HG03196 (cell line): ENCODE results near the gene PIF1.

Source experiments
- ATAC-seq: cut with Tn5 transposase; IDR thresholded peaks from one replicate; pipeline ENCODE4 v1.9.1; 2021; ENCODE audit not compliant: unreplicated experiment

PIF1 gene, protein sequence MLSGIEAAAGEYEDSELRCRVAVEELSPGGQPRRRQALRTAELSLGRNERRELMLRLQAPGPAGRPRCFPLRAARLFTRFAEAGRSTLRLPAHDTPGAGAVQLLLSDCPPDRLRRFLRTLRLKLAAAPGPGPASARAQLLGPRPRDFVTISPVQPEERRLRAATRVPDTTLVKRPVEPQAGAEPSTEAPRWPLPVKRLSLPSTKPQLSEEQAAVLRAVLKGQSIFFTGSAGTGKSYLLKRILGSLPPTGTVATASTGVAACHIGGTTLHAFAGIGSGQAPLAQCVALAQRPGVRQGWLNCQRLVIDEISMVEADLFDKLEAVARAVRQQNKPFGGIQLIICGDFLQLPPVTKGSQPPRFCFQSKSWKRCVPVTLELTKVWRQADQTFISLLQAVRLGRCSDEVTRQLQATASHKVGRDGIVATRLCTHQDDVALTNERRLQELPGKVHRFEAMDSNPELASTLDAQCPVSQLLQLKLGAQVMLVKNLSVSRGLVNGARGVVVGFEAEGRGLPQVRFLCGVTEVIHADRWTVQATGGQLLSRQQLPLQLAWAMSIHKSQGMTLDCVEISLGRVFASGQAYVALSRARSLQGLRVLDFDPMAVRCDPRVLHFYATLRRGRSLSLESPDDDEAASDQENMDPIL

DNA sequence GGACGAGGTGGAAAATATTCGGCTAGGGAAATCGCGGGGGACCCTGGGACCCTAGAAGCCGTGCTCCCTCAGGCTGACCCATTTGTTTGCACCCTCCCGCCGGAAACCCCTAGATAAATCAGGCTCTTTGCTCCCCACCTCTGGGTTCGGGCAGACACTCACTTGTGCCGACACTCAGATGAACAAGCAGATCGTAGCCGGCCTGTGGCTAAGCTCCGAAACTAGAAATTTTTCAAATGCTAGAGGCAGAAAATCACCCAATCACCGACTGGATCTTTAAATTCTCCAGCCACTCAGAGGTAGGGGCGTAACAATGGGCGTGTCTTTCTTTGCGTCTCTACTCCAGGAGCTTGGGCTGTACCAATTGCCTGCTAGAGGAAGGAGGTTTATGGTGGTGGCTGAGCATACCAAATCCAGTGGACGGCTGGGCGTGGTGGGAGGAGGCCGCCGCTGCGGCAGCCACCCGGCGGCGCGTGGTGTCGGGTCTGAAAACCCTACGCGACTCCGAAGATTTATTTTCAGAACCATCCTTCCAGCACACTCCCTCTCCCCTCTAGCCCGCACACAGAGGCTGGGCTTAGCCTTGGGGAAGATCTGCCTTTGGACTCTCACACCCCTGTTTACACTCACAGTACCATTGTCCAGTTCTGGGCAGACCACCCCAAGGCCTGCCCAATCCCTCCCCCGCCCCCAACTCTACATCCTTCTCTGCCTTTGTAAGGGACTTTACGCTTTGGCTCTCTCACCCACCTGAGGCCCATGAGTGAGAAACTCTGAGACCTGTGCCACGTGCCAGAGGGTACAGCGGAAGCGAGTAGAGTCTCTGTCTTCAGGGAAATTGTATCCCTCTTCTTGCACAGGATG lies at the start of gene PIF1:
Gene PIF1 (minus strand): TSS at position 217 of the 864 bp plus-strand sequence. CDS start 1,312 bp downstream, outside the sequence.
- peak; percentile 84 for ATAC-seq

DNA sequence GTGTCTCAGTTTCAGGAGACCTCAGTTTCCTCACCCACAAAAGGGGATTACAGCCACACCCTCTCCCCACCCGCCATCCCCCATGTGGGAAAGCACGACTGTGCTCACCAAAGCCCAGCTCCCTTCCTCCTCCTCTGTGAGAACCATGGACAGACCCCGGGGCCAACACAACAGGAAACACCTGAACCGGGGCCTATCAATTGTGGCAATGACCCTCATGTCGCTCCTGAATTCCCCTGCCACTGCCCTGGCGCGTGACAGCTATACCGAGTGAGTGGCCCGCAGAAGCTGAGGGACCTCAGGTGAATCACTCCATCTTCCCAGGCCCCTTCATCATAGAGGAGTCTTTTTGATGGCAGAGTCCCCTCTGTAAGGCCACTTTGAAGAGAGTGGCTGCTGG lies 44.9 kb upstream of the PIF1 start:
- no peak for ATAC-seq

DNA sequence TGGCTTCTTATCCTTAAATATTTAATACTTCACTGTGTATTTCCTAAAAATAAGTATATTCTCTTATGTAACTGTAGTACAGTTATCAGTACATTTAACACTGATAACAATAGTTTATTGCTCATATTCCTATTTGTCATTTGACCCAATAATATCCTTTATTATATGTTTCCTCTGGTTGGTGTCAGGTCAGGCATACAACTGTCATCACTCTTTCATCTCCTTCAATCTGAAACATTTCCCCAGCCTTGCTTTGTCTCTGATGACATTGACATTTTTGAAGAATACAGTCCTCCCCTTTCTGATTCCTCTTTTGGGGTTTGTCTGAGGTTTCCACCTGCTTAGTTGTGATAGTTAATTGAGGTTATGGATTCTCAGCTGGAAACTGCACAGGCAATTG lies 44.1 kb upstream of the PIF1 start:
- no peak for ATAC-seq

DNA sequence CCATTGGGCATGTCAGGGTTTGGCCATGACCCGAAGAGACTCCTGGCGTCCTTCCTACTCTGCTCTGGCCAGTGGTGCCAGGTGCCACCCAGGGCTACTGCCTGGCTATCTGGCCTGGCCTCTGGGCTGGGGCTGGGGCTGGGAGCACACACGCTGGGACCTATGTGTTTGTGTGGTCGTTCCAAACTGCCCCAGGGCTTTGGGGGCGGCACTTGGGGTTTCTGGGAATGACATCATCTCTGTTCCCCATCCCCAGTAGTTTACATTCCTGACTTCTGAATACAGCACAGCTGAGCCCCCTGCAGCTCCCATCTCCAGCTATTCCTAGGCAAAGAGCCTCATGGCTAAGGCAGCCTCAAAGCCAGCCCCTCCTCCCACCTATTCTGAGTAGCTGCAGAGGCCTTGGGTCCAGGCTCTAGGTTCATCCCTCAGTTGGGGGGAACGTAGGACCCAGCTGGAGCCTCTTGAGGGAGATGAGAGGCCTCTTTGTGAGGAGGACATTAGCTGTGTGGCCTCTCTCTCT lies 40.6 kb upstream of the PIF1 start:
- no peak for ATAC-seq

DNA sequence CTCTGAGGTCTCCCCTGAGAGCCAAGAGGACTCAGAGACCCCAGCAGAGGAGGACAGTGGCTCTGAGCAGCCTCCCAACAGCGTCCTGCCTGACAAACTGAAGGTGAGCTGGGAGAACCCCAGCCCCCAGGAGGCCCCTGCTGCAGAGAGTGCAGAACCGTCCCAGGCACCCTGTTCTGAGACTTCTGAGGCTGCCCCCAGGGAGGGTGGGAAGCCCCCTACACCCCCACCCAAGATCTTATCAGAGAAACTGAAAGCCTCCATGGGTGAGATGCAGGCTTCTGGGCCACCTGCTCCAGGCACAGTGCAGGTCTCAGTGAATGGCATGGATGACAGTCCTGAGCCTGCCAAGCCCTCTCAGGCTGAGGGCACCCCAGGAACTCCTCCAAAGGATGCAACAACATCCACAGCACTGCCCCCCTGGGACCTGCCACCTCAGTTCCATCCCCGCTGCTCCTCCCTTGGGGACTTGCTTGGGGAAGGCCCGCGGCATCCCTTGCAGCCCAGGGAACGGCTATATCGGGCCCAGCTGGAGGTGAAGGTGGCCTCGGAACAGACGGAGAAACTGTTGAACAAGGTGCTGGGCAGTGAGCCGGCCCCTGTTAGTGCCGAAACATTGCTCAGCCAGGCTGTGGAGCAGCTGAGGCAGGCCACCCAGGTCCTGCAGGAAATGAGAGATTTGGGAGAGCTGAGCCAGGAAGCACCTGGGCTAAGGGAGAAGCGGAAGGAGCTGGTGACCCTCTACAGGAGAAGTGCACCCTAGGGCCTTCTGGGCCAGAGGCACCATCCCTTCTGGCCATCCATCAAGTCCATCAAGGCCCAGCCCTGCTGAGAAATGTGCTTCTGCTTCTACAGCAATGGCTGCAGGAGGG lies 39.9 kb upstream of the PIF1 start:
- no peak for ATAC-seq

DNA sequence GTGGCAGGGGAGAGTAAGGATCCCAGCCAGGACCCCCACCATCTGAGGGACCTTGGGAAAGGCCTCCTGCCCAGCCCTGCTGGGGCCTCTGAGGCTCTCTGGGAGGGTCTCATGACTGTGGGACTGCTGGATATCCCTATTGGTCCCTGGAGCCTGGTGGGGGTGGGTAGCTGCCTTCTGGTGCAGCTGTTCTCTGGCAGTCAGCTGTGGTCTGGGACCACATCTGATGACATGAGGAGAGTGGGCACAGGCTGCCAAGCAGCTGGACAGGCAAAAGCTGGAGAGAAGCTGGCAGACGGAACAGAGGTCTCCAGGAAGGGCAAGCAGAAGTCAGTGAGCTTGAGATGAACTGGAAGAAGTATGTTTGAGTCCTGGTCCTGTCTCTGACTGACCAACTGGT lies 38.6 kb upstream of the PIF1 start:
- ATAC-seq: no peak

GRCh38 chr15:64862408-64862807 lies 37.0 kb upstream of the PIF1 start:
- no peak for ATAC-seq

DNA sequence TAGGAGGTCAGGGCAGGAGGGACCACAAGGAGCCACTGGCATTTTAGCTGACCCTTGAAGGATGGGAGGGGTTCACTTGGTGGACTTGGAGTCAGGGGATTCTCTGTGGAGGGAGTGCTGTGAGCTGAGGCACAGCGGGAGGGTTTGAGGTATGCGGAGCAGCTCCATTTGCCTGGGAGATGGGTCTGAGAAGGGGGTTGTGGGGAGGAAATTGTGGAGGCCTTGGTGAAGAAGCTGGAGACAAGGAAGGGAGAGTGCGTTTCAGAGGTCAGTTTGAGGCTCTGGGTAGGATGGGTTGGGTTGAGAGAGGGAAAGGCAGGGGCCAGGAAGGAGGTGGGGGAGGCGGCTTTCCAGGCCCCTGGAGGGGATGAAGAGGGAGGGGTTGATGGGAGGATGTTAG lies 36.5 kb upstream of the PIF1 start:
- no peak for ATAC-seq

DNA sequence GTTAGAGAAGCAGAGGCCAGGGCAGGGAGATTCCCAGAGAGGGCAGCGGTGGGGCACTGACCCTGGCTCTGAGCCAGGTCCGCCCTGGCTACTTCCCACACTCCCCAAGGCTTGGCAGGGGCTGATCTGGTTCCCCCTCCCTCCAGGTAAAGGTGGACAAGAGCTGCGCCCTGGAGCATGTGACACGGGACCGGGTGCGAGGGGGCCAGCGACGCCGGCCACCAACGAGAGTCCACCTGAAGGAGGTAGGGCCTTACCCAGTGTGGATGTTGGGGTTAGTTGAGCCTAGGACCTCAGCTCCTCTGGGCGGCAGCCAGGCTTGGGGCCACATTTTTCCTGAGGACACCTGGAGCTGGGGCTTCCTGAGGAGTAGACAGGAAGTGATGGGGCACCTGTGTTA lies 35.9 kb upstream of the PIF1 start:
- no peak for ATAC-seq

DNA sequence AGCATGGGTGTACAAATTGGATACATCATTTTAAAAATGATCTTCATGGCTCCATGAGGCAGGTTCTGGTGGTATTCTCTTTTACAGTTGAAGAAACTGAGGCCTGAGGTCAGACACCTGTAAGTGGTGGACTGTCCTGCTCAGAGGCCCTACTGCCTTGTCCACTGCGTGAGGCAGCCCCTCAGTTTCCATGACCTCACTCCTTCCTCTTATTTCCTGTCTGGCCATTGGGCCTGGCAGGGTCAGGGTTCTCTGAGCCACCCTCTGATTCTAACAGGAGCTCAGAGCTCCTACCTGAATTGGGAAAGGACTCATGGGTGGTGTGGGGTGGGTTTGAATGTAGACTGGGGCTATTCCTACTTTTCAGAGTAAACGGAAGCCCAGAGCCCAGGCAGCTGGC lies 33.8 kb upstream of the PIF1 start:
- ATAC-seq: no peak

DNA sequence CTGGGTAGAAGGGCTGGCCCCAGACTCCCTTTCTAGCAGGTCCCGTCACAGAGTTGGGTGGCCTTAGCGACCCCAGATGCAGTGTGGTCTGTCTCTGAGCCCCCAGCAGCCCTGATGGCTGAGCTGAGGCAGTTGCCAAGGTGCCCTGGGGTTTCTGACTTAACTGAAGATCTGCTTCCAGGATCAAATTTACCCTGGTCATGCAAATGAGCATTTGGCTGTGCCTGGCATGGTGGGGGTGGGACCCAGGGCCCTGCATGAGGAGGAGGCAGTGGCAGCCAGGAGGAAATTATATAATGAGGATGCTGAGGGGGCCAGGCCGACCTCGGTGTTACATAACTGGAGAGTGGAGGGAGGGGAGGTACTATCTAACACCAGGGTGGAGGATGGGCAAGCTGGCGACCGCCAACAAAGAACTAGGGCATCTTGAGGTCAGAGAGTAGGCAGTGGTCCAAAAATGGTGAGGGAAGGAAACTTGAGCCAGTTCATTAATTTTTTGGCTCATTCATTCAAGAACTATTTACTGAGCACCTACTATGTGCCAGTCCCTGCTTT lies 32.7 kb upstream of the PIF1 start:
- no peak for ATAC-seq

DNA sequence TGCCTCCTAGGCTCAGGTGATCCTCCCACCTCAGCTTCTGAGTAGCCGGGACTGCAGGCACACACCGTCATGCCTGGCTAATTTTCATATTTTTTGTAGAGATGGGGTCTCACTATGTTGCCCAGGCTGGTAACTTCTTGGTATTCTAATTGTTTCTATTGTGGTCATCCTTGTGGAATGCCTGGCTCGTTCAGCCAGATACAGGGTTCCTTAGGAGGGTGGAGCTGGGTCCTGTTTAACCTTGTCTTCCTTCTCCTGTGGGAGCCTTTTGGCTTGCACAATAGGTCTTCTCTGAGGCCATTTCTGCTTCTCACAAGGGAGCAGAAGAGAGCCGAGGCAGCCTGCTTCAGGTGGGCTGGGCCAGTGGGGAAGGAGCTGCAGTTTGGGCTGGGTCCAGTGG lies 32.0 kb upstream of the PIF1 start:
- ATAC-seq: no peak

DNA sequence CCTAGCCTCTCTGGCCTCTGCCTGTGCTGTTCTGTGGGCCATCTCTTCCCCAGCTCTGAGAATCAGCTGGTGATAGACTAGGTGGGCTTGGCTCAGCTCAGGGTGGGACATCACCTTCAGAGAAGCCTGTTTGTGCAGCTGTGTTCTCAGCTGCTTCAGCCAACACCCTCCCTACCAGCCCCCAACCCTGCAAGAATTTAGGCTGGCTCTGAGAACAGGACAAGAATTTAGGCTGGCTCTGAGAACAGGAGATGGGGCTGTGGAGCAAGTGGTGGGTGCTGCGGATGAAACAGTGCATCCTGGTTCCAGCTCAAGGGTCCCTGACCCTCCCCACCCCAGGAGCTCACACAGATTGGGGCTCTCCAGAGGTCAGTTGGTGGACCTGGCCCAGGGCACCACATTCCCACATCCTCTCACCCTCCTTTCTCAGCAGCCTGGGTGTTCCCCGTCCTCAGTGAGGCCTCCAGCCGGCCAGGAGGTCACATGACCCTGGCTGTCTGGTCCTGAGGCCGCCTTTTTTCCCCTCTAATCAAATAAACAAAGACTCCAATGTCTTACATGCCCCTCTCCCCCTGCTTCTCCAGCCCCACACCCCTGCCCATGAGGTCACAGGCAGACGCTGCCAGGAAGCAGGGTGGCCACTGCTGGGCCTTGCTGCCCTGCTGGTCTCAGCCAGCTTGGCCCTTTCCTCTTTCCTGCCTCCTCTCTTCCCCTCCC lies 31.1 kb upstream of the PIF1 start:
- no peak for ATAC-seq

DNA sequence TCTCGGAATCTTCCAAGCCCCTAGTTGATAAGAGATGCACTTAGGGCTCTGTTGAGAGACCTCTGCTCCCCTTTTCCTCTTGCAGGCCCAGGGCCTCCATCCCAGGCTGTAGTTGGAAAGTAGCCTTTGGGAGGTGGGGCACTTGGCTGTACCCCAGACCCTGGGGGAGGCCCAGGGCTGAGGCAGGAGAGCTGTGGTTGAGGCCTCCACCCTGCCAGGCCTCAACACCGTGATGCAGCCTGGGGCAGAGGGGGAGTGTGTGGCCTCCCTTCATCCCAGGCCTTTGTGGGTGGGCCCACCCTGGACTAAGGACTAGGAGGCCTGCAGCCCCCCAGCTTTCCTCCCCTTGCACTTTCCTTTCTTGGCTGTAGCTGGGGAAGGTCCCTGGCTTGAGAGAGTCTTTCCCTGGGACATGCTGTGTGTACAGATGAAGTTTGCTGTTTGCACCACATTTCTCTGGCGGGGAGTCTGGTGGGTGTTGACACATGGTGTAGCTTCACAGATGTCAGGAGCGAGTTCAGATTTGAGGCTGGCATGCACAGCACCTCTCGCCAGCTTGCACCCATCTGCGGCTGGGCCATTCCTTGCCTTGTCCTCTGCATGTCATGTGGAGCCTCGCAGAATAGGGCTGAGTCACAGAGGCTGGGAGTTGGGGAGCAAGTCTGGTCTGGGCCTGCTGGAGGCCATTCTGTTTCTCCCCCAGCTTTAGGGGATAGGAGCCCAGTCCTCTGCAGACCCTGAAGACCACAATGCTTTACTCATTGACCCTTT lies 29.9 kb upstream of the PIF1 start:
- no peak for ATAC-seq

- no peak for ATAC-seq
Measured at GRCh38 chr15:64854526-64854925, 29.1 kb upstream of the PIF1 start.

DNA sequence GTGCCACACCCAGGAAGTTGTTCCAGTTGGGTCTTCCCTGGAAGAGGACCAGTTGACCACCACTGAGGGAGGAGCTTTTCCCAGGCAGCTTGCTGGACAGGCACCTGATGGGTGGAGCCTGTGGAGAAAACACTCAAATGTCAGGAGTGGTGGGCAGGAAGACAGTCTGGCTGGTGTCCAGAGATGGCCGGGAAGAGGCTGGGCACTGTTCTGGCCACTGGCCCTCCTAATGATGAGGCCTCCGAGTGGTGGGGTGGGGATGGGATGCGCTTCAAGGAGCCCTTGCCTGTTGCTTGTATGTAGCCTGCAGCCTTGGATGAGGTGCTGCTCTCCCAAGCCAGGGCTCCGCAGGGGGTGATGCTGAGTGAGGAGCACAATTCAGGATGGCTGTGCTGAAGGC lies 28.6 kb upstream of the PIF1 start:
- ATAC-seq: no peak

DNA sequence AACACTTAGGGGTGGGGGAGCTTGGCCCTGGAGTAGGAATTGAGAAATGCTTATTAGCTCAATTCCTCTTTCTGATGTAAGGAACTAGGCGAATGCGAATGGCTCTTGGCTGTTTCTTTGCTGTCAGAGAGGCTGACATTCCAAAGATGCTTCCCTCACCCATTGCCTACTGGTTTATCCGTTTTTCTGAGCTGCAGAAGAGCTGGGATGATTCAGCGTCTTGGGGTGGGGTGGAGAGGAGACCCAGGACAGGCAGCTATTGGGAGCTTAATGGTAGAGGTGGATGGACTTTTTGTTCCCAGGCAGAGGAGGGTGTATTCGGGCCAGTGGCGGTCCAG lies 26.0 kb upstream of the PIF1 start:
- ATAC-seq: no peak

DNA sequence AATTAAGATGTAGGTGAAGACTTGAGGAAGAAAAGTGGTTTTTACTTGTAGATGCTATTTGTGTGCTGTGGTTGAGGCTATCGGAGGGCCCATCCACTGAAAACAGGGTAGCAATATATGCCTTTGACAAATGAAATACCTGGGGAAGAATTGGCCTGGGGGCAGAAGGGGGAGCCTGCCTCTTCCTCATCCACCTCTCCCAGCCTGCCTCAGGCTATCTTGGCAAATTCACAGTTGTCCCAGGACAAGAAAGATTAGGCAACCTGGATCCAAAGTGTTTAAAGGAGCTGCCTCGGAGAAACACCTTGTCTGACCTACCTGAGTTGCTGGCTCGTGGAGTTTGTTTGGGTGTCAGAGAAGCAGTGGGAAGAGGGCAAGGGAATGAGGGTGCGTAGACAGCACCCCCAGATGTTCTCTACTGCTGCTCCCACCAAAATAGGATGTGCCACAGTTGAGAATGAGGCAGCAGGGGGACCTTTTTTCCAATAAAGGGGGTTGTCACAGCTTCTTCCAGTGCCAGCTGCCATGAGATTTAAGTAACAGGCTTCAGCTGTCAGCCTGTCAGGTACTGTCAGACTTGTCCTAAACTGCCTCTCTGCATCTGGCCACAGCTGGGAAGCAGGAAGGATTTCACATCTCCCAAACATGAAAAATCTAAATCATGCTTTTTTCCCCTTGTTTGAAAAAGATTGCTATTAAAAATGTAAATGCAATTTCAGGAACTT lies 25.5 kb upstream of the PIF1 start:
- no peak for ATAC-seq
